RWPE1 (cell line): ENCODE measurements around the gene WASL.

Source experiments
- CTCF ChIA-PET: fragments of 350-600 bp; sonication (Branson Sonifier 250); formaldehyde crosslinking; extraction: SDS; loops from one replicate; lab custom pipeline; 2021; lab: Yijun Ruan, JAX
- POLR2A ChIA-PET: fragments of 400-600 bp; formaldehyde crosslinking; extraction: SDS; loops from one replicate; lab custom pipeline; 2020; ENCODE audit warnings: antibody characterized with exemption; ENCODE audit not compliant: low non-redundant PET; lab: Yijun Ruan, JAX
- DNase-seq: peaks from one replicate; pipeline ENCODE4 v3.0.0; 2012; ENCODE audit warnings: low spot score
- H3K27ac ChIP-seq: fragments of 450-650 bp; 2 replicates; pipeline ENCODE4 v1.5.1; 2017
- TF ChIP-seq, protein P1 (sequence below): fragments of 450-650 bp; conservative IDR thresholded peaks from 2 replicates; pipeline ENCODE4 v1.5.1; 2017; ENCODE audit warnings: low read depth, mild to moderate bottlenecking

WASL gene

DNA sequence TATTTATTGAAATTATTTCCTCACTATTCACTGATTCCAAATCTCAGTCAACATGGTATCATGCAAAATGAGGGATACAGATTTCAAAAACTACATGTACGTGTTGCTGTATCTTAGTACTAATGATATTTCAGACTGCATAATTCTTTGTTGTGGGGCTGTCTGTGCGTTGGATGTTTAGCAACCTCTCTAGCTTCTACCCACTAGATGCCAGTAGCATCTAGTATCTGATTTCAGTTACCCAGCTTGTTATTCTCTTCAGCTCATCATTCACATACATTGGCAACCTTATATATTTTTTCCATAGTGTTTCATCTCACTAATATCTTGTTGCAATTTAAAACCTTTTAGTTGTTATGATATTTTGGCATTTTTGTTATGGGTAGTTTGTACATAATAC is 22.5 kb upstream of the WASL start:
- POLR2A ChIA-PET, result no interaction called here
- DNase-seq, result no peak

DNA sequence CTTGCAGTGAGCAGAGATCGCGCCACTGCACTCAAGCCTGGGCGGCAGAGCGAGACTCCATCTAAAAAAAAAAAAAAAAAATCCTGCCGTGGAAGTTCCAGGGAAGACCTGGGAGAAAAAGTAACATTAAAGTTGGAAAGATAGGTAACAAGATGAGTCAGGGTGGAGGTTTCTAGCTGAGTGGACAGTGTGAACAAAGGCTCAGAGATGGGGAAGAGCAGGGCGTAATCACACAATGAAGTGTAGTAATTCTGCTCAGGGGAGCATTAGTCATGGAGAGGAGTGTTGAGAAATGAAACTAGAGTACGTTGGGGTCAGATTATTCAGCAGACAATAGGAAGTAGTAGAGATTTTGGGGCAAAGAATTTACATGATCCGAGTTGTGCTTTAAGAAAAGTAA is 21.6 kb upstream of the WASL start:
- TF ChIP-seq, protein P1, sequence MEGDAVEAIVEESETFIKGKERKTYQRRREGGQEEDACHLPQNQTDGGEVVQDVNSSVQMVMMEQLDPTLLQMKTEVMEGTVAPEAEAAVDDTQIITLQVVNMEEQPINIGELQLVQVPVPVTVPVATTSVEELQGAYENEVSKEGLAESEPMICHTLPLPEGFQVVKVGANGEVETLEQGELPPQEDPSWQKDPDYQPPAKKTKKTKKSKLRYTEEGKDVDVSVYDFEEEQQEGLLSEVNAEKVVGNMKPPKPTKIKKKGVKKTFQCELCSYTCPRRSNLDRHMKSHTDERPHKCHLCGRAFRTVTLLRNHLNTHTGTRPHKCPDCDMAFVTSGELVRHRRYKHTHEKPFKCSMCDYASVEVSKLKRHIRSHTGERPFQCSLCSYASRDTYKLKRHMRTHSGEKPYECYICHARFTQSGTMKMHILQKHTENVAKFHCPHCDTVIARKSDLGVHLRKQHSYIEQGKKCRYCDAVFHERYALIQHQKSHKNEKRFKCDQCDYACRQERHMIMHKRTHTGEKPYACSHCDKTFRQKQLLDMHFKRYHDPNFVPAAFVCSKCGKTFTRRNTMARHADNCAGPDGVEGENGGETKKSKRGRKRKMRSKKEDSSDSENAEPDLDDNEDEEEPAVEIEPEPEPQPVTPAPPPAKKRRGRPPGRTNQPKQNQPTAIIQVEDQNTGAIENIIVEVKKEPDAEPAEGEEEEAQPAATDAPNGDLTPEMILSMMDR, result no peak
- DNase-seq, result peak; percentile 95
- POLR2A ChIA-PET, result interaction anchor here (1.5 kb wide), 1 partner anchor 21 kb away, joined by 3 read pairs; no protein-coding TSS in a partner anchor
- CTCF ChIA-PET, result interaction anchor here (0.7 to 1.2 kb wide), 2 partner anchors 21 to 88 kb away, joined by 3 to 4 read pairs; no protein-coding TSS in a partner anchor
- H3K27ac ChIP-seq, result peak overlapping the region; percentile 86

More for the DNA sequence above, 22.5 kb upstream of the WASL start:
- TF ChIP-seq, protein P1, result no peak
- CTCF ChIA-PET, result no interaction called here
- H3K27ac ChIP-seq, result no peak overlapping the region

DNA sequence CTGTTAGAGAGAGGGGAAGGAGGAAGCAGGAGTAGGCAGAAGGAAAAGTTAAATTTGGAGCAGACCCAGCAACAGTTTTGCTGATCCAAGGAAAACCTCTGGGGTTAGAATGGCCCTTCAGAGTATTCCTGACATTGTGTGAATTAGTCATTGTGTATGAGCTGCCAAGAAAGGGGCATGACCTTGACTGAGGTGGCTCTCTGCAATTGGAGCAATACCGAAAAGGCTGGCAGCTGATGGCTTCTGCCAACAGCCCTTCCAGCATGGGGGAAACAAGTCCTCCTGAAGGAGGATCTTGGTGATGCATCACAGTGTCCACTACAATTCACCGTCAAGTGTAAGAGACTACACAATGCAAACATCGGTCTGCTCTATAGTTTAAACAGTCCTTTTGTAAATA is 20.6 kb upstream of the WASL start:
- peak overlapping the region; percentile 38; the same call in 1 of the 2 replicates for H3K27ac ChIP-seq
- POLR2A ChIA-PET, result interaction anchor here (1.5 kb wide), 1 partner anchor 20 kb away, joined by 3 read pairs; no protein-coding TSS in a partner anchor
- CTCF ChIA-PET, result interaction anchor here (0.6 kb wide), 1 partner anchor 28 kb away, joined by 3 read pairs; no protein-coding TSS in a partner anchor
- peak; percentile 79 for DNase-seq
- TF ChIP-seq, protein P1, result no peak

DNA sequence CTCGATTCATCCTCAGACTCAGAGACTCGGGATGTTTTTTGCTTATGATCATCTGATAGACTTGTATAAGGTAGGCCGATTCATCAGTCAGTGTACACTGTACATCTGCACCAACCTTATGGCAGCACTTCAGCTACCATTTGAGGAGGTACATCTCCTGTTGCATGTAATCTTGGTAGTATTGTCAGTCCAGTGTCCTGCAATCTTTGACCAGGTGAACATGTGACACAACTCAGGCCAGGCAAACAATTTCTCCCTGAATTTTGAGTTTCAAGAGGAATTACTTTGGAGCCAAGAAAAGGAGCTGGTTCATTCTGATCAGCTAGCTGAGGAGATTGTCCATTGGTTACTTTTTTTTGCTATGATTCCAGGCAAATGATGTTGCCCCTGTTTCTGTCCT is 19.7 kb upstream of the WASL start:
- no peak for DNase-seq
- no peak overlapping the region for H3K27ac ChIP-seq
- CTCF ChIA-PET, result no interaction called here
- POLR2A ChIA-PET, result no interaction called here
- TF ChIP-seq, protein P1, result no peak

DNA sequence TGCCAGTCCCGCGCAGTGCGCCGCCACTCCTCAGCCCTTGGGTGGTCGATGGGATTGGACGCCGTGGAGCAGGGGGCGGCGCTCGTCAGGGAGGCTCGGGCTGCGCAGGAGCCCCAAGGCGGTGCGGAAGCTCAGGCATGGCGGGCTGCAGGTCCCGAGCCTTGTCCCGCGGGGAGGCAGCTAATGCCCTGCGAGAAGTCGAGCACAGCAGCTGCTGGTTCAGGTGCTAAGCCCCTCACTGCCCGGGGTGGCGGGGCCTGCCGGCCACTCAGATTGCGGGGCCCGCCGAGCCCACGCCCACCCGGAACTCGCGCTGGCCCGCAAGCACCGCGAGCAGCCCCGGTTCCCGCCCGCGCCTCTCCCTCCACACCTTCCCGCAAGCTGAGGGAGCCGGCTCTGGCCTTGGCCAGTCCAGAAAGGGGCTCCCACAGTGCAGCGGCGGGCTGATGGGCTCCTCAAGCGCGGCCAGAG is 14.4 kb upstream of the WASL start:
- POLR2A ChIA-PET, result no interaction called here
- H3K27ac ChIP-seq, result no peak overlapping the region
- CTCF ChIA-PET, result no interaction called here
- no peak for DNase-seq
- TF ChIP-seq, protein P1, result no peak

DNA sequence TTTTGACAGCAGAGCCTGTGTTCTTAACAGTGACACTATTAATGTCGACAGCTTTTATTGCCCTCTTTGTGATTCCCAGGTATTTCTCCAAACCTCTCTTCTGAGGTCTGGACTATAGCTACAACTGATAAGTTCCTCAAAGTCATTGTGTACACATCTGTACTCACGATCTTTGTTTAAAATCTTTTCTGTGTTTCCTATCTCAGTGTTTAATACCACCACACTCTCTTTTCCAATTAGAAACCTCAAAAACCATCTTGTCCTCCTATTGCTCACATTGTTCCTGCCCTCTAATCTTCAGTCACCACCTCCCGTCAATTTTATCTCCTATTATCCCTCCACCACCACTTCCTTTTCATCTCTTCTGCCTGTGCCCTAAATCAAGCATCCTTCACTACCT is 12.9 kb upstream of the WASL start:
- POLR2A ChIA-PET, result no interaction called here
- CTCF ChIA-PET, result no interaction called here
- TF ChIP-seq, protein P1, result no peak
- DNase-seq, result no peak
- H3K27ac ChIP-seq, result no peak overlapping the region
